Mucosa of descending colon (tissue), 3 donors: ENCODE results near the gene POU2F1. TPM values are rescaled to one million over a fixed set of nuclear protein-coding genes. Genes with fewer than 3 reads are reported as not detected.

ENCODE experiments used
- ATAC-seq: fragments of 200-7000 bp; cut with Tn5 transposase; one replicate; pipeline ENCODE4 v1.9.1; 2020; ENCODE audit warnings: mild to moderate bottlenecking, moderate library complexity
- DNase-seq, 3 donors: peaks; one replicate each; pipeline ENCODE4 v3.0.0-alpha.2; 2020
- H3K36me3 ChIP-seq: fragments of 200-600 bp; one replicate; pipeline ENCODE4 v1.8.0; 2021; ENCODE audit warnings: low read depth, mild to moderate bottlenecking
- H3K4me1 ChIP-seq: fragments of 200-600 bp; one replicate; pipeline ENCODE4 v1.8.0; 2021; ENCODE audit warnings: low read depth, mild to moderate bottlenecking
- H3K4me3 ChIP-seq: fragments of 200-600 bp; one replicate; pipeline ENCODE4 v1.8.0; 2021; ENCODE audit warnings: mild to moderate bottlenecking
- H3K9me3 ChIP-seq: fragments of 200-600 bp; one replicate; pipeline ENCODE4 v1.8.0; 2021; ENCODE audit warnings: mild to moderate bottlenecking
- intact Hi-C, 2 donors: fragments of 100-400 bp; cut with DNase I in 1 of 2; cut with micrococcal nuclease in 1 of 2; formaldehyde crosslinking; loops; one replicate each; pipeline versions ENCODE4 v1.11.0 to v1.11.1; 2022; cut with DNase I, micrococcal nuclease
- total RNA-seq, 3 donors: library from RNA; stranded (reverse); fragmentation: NEBNext Ultra II Directional in 2 of 3; extraction: Animal tissue kit (Norgen Biotek cat#: 25700) in 2 of 3; gene quantifications; one replicate each; pipeline versions ENCODE4 v1.2.1 to v1.2.4, GENCODE V29; 2021 to 2023
- TF ChIP-seq, protein P1 (sequence below): fragments of 200-600 bp; IDR thresholded peaks from one replicate; pipeline ENCODE4 v1.8.0; 2022; ENCODE audit warnings: antibody characterized with exemption, mild to moderate bottlenecking
- donor health status: DM: no; HTN: no; CAD: no; lungs with moderate emphysema.
- donor health status: DM: no; HTN: no; CAD: no.
- donor health status: DM: no; HTN: yes; CAD: no.

Gene POU2F1
- total RNA-seq, 3 donors from 2014 or later = 16.9 to 18.5 (median 18.0) TPM

DNA sequence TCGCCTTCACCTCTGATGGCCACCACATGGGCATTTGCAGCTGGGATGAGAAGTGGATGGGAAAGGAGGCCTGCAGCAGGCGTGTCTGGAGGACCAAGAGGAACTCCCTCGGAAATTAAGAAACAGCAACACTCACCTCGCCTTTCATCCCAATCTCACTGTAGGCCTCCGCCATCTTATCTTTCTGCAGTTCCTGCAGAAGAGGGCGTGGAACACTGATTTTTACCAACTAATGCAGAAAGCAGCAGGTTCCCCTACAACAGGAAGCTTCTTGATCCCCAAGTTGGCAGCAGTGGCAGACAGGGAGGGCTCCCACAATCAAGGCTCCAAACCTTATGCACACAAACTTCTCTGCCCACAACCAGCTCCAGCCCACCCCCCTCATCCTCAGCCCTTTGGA lies 213.2 kb downstream of the POU2F1 start:
- H3K4me3 ChIP-seq = no peak overlapping the region
- no peaks in the 10 kb centered on the region for H3K36me3 ChIP-seq
- H3K9me3 ChIP-seq = no peaks in the 10 kb centered on the region
- no peak for DNase-seq
- peaks cover 1% of the 10 kb centered on the region for H3K4me1 ChIP-seq
- TF ChIP-seq, protein P1, sequence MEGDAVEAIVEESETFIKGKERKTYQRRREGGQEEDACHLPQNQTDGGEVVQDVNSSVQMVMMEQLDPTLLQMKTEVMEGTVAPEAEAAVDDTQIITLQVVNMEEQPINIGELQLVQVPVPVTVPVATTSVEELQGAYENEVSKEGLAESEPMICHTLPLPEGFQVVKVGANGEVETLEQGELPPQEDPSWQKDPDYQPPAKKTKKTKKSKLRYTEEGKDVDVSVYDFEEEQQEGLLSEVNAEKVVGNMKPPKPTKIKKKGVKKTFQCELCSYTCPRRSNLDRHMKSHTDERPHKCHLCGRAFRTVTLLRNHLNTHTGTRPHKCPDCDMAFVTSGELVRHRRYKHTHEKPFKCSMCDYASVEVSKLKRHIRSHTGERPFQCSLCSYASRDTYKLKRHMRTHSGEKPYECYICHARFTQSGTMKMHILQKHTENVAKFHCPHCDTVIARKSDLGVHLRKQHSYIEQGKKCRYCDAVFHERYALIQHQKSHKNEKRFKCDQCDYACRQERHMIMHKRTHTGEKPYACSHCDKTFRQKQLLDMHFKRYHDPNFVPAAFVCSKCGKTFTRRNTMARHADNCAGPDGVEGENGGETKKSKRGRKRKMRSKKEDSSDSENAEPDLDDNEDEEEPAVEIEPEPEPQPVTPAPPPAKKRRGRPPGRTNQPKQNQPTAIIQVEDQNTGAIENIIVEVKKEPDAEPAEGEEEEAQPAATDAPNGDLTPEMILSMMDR = no peak
- intact Hi-C loops = no loop called here
- no peak for ATAC-seq

DNA sequence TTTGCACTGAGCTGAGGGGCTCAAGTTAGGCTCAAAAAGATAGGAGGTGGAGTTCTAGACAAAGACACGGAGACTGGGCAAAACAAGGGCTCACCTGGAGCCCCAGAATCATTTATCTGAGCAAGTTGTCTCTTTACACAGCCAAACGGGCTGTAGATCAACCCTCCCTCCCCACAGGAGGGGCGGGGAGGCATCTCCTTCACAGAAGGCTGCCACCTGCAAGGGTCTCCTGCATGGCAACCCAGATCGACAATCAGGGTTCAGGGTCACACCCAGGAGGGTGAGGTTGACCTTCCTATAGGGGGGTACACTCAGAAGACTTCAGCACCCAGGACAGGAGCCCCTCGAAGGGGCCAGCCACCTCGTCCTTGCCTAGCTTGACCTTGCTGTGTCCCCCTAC lies 213.6 kb downstream of the POU2F1 start:
- H3K4me3 ChIP-seq = no peak overlapping the region
- H3K4me1 ChIP-seq = peaks cover 5% of the 10 kb centered on the region
- no peaks in the 10 kb centered on the region for H3K9me3 ChIP-seq
- intact Hi-C loops = no loop called here
- ATAC-seq = no peak
- no peaks in the 10 kb centered on the region for H3K36me3 ChIP-seq
- TF ChIP-seq, protein P1 = no peak
- DNase-seq = no peak

DNA sequence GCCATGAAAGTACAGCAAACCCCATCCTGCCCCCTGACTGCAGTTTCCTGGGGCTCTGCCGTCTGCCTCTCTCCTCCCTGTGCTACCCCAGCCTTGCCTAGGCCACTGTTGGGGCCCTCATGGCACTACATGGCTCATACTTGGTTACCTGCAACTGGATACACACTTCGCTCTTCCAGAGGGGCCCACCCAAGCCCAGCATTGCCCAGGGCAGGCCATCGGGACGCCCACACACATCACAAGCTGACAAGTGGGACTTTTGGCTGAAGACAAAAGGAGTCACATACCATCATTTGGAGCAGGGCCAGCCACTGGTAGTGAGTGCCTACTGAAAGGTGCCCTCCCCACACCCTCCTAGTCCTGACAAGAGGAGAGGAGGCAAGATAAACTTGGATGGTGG lies 214.8 kb downstream of the POU2F1 start:
- Histone ChIP-seq H3K4me3 (no peak overlapping the region), H3K4me1 (peaks cover 9% of the 10 kb centered on the region), H3K9me3 (no peaks in the 10 kb centered on the region), H3K36me3 (no peaks in the 10 kb centered on the region)
- ATAC-seq (no peak), DNase-seq (no peak)
- intact Hi-C loops = no loop called here
- TF ChIP-seq, protein P1 = no peak

DNA sequence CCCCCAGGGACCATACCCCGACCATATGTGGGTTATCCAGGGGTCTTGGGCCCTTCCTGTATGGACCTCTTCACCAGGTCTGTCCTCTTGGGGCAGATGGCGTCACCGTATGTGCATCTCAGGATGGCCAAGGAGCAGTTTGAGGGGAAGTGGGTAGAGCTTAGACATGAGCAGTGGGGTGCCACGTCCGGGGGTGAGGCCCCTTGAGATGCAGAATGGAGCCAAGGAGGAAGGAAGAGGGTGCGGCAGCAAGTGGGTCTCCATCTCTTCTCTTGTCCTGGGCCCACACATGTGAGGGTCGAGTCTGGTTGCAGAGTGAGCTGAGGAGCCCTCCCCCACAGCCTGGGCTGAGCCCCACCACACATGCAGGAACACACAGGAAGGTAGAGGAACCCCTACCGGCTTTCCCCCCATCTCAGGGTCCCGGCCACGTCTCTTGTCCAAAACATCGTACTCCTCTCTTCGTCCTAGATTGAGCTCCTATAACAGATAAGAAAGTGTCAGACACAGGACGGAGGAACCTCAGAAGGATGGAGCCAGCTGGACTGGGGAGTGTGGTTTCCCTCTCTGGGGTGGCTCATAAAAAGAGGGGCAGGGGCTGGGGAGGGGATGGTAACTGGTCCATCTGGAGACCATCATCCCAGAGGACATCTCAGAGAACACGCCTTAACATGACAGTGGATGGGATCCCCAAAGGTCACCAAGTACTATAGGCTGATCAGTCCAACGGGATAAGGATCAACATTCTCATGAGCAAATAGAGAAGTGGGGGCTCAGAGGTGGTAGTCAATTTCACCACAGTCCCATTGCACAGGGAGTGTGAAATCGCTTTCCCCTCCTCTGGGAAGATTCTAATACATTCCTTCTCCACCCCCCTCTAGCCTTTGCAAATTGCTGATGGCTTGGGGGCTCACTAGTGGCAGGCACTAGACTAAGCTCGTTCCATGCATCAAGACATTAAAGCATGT lies 217.8 kb downstream of the POU2F1 start:
- H3K4me1 ChIP-seq = peaks cover 17% of the 10 kb centered on the region
- no peak for DNase-seq
- intact Hi-C loops = no loop called here
- H3K36me3 ChIP-seq = no peaks in the 10 kb centered on the region
- ATAC-seq = no peak
- TF ChIP-seq, protein P1 = no peak
- no peaks in the 10 kb centered on the region for H3K9me3 ChIP-seq
- H3K4me3 ChIP-seq = no peak overlapping the region

DNA sequence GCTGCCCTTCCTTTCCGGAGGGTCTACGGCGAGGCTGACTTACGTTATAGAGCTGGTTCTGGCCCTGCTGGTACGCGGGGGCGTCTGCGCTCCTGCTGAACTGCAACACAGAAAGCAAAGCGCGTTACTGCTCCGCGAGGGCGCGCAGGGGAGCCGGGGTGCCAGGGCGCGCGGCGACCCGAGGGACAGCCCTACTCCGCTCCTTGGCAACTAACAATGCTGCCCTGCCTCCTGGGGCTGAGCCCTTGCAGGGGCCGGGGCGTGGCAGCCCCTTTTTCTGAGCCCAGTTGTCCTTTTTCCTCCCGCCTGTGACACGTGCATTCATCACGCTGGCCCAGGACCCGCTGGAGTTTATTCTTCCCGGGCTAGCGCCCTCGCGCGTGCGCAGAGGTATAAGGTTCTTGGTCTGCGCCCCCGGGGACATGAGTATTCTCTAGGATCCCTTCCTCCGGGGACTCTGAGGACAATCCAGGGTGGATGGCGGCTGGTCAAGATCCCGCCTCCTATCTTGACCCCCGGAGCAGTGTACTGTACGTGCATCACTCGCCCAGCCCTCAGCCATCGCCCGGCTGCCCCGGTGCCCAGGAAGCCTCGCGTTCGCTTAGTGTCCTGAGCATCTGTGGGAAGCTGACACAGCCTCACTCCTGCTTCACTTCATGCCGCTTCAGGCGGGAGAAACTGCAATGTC lies 218.8 kb downstream of the POU2F1 start:
- ATAC-seq = no peak
- H3K4me1 ChIP-seq = peaks cover 17% of the 10 kb centered on the region
- H3K9me3 ChIP-seq = no peaks in the 10 kb centered on the region
- no peak overlapping the region for H3K4me3 ChIP-seq
- intact Hi-C loops = no loop called here
- no peaks in the 10 kb centered on the region for H3K36me3 ChIP-seq
- peak in 2 of 3 donors; percentile 47 to 56 for DNase-seq
- TF ChIP-seq, protein P1 = no peak
